ENCODE results near the gene AHDC1.
"Not testable (repeated sequence)": the region's sequence is repeated elsewhere in the genome, so short reads cannot be mapped to it uniquely, and the experiment has no call there.

AHDC1 gene

DNA sequence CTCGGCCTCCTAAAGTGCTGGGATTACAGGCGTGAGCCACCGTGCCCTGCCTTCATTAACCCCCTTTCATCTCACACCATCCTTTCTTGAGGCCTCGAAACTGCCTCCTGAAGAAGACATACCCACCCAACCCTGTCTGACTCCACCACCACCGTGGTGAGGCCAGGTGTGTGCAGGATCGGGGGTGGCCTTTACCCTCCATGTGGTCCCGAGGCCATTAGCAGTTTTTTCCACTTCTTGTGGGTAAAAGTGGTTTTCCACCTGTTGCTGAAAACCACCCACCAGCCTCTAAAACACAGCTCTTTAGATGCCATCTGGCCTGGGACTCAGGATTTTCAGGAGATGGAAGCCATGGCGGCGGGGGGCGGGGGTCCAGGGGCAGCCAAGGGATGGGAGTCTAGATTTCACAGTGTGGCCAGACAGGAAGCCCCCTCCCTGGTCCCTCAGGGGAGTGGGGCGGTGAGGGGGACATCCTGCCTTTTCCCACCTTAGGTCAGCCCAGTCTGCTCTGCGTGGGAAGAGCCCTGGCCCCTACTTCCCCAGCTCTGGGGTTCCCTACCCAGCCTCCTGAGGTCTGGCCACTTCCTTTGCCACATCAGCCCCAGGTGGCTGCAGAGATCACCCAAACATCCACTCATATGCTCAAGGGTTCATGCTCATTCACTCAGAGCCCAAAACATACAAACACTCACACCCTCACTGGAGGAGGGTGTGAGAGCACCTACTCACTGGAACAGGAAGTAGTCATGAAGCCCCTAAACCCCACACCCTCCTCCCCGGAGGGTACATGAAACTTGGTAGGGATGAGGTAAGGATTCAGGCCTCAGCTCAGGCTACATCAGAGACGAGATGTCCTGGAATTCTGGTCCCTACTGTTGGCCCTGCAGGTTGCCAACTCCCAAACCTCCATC is 28.7 kb upstream of the AHDC1 start:
- DNase-seq = no peak

DNA sequence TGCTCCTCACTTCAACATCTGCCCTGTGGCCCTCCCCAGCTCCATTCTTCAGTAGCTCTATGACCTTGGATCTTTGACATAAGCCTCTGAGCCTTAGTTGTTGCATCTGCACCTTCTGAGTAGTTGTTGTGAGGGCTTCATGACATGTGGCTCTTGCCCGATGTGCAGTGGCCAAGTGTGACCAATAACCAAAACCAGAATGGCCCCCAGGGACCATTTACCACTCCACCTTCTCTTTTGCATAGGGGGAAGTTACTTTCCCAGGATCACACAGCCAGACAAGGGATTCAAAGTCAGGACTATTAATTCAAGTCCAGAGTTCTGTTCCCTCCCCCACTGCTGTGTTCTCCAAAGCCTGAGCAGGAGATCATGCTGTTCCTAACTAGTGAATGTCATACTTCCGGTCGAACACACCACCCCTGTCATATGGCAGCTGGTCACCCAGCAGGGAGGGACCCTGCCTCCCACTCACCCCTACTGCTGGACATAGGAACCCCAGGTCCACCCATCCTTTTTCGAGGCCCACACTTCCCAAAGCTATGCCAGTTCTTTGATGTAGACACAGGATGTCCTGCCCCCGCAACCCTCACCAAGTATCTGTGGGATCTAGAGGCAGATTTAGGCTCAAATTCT is 27.0 kb upstream of the AHDC1 start:
- DNase-seq = no peak

GRCh38 chr1:27628712-27629111 is 24.8 kb upstream of the AHDC1 start:
- no peak for DNase-seq

GRCh38 chr1:27627733-27628132 is 23.8 kb upstream of the AHDC1 start:
- not testable (repeated sequence) for DNase-seq

DNA sequence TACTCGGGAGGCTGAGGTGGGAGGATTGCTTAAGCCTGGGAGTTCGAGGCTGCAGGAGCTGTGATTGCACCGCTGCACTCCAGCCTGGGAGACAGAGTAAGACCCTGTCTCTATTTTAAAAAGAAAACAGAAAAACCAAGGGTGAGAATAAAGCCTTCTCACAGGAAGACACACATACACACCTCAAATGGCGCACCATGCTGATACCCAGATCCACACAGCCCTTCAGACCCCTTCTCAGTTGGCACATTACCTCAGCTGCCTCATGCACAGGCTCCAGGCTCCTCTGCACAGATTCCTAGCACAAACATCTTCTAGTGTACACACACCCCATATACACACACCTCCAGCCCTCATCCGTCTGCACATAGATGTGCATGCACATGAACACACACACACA is 23.1 kb upstream of the AHDC1 start:
- DNase-seq = no peak

DNA sequence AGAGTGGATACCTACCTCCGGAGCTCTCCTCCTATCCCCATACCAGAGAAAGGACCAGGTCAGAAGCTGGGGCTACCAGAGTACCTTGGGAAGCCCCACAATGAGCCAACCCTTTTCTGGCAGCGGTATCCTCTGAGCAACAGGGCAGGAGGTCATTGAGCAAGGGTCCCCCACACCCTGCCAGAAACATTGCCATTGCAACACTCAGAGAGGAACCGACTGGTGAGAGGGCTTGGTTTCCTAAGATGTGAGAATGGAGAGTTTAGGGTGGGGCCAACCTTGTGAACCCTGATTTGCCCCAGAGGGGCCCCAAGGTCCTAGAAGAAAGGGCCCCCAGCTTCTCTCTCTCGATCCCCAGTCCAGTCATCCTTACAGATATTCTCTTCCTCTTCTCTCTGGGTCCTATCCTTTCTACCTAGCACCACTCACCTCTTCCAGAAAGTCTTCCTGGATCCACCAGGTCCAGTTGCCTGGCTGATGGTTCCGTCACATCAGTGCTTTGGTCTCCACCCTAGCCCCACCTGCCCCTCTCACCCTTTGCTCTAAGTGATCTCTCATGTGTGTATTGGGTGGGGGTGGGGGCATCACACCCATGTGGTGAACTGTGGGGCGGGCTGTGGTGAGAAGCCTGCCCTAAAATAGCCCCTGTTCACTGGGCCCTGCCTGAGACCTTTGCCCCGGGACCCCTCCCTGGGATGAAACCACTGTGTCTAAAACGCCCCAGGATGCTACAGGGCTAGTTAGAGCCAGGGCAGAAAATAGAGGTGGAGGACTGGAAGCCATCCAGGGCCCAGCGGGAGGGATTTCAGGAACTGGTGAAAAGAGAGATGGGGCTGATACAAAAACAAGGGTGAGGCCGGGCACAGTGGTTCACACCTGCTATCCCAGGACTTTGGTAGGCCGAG is 22.3 kb upstream of the AHDC1 start:
- DNase-seq = no peak

- DNase-seq = no peak
These were observed 20.7 kb upstream of the AHDC1 start for GRCh38 chr1:27624467-27625178.

- no peak for DNase-seq
These were observed 19.6 kb upstream of the AHDC1 start for GRCh38 chr1:27623327-27624212.

DNA sequence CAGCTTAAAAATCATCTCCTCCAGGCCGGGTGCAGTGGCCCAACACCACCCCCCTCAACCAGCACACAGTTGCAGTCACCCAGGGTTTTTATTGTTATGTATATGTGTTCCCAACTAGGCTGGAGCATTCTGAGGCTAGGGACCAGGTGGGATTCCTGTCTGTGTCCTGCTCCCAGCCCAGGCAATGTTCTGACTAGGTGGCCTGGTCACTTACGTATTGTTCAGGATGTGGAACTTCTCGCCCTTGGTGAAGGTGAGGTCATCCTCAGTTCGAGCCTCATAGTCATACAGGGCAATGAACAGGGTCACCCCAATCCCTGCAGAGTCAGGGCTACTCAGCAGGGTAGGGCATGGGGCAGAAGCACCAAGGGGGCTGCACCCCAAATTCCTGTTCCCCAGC is 18.9 kb upstream of the AHDC1 start:
- DNase-seq = no peak

DNA sequence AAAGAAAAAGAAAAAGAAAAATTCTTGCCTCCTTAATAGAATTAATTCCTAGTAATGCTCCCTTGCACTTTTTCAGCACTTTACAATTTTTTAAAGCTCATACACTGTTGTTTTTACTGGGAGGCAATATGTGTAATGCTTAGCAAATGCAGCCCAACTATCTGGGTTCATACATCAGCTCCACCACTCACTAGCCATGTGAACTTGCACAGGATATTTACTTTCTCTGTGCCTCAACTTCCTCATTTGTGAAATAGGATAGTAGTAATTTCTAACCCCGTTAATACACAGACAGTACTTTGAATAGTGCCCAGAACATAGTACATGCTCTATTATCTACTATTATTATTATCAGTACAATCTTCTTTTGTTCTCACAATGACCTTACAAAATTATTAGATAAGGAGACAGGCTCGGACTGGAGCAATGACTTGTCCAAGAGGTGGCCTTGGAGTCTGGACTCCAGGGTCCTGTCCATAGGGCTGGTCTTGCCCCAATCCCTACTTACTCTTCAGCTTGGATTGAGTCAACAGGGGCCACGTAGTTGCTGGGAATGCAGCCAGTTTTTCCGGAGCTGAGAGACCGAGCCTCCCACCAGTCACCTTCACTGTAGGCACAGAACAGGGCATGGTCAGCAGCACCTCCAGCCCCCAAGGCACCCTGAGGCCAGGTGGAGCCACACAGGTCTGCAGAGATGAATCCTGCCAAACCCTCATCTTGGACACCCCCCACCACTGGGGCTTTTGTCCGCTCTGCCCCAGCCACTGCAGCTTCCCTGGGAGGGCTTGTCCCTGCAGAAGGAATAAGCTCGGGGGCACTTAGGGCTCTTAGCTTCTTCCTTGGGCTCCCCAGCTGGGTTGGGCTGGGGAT is 17.3 kb upstream of the AHDC1 start:
- peak; percentile 68 for DNase-seq

- DNase-seq = not testable (repeated sequence)
These were observed 16.0 kb upstream of the AHDC1 start for GRCh38 chr1:27619782-27620438.

DNA sequence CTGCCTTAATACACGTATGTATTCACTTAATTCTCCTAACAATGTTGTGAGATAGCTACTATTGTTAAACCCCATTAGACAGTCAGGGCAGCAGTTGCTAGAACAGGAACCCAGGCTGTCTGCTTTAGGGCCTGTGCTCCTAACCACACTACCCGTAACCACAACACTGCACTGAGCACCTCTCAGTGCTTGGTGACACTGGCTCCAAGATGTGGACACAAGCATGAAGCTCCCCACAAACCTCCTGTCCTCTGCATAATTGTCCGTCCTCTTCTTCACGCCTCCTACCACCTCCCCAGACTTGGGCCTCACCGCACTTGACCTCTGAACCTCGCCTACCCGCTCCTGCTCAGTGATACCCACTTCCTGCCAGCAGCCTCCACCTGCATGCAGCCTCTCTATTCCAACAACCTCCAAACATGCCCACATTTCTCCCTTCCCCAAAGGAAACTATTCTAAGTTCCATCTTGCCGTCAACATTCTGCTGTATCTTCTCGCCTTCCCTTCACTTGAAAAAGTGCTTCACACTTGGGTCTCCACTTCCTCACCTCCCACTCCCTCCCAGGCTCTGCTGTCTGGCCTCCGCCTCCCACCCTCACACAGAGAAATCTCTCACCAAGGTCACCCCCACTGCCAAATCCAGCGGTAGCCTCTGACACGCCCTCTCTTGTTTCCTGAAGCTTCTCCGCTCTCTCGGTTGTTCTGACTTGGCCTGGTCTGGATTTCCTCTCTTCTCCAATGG is 14.6 kb upstream of the AHDC1 start:
- DNase-seq = no peak

GRCh38 chr1:27617420-27617819 is 13.5 kb upstream of the AHDC1 start:
- DNase-seq = no peak

- no peak for DNase-seq
These were observed 12.5 kb upstream of the AHDC1 start for GRCh38 chr1:27616441-27616840.

DNA sequence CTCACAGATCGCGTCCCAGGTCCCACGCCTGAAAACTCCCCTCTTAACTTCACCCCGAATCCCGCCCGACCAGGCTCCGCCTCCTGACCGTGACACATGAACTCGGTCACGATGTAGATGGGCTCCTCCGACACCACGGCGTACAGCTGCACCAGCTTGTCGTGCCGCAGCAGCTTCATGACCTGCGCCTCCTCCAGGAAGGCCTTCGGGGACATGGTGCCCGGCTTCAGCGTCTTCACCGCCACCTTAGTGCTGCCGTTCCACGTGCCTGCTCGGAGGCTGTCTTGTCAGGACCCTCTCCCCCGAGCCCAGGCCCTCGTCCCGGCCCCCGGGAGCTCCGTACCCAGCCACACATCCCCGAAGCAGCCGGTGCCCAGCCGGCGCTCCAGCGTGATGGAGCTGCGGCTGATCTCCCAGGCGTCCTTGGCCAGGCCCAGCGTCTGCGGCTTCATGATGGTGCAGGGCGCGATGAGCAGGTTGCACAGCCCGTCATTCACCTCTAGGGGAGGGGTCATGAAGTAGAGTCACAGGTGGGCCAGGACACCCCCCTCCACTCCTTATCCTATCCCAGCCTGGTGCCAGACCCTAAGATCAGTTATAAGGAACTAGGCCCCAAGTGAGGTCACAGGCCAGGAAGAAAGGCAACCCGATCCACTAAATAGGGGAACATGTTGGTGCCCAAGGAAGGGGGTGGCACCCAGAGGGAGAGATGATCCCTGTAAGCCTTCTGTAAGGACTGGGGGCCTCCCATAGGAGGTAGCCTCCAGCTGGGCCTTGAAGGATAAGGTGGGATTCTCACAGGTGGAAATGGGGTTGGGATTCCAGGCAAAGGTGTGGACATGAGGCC is 11.6 kb upstream of the AHDC1 start:
- no peak for DNase-seq

DNA sequence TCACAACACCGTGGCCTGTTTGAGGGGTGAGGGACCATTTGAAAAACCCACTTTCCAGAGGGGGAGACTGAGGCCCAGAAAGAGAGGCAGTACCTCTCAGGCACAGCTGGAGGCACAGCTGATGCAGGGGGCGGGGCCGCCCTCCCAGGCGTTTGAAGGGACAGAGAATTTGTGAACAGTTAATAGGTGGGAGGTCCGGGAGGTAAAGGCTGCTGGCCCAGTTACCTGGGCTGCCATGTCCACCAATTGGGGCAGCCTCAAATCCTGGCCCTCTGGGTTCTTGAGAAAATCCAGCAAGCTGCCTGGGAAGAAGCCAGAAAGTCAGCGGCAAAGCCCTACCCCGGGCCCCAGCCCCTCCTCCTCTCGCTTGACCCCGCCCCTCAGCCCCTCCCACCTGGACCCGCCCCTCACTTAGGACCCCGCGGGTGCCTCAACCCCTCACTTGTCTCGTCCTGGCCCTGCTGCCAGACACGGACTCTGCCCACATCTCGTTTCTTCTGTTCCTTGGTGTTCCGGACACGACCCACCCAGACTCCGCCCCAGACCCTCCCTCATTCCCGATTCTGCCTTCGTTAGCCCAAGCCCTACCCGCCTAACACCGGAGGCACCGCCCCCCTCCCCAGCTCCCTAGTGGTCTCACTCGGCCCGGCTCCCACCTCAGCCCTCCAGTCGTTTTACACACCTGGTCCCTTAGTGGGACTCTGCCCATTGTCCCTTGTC is 10.8 kb upstream of the AHDC1 start:
- DNase-seq = no peak

DNA sequence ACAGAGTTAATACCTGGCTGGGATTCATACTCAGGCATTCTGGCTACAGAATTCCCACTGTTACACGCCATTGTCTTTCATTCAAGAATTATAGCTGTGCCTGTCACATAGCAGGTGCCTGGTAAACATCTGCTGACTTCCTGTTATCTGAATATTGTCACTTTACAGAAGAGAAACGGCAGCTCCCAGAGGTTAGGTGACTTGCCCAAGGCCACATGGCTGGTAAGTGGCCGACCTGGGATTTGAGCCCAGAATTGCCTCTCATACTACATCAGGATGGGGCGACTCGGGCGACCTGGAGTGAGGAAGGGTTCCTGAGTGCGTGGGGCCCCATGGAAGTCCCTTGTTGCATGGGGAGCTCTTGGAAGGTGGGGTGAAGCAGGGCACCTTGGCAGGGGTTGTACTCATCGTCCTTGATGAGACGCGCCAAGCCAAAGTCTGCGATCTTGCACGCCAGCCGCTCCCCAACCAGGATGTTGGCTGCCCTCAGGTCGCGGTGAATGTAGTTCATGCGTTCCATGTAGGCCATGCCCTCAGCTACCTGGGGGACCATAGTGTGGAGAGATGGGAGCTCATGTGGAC is 10.2 kb upstream of the AHDC1 start:
- no peak for DNase-seq

All from NCI-H226 (cell line).